ENCODE measurements around the gene CLEC18A. TPM values are rescaled to one million over a fixed set of nuclear protein-coding genes. Genes with fewer than 3 reads are reported as not detected.

Gene CLEC18A
- total RNA-seq, 1 experiment from 2014 or later, result 0.46 TPM

DNA sequence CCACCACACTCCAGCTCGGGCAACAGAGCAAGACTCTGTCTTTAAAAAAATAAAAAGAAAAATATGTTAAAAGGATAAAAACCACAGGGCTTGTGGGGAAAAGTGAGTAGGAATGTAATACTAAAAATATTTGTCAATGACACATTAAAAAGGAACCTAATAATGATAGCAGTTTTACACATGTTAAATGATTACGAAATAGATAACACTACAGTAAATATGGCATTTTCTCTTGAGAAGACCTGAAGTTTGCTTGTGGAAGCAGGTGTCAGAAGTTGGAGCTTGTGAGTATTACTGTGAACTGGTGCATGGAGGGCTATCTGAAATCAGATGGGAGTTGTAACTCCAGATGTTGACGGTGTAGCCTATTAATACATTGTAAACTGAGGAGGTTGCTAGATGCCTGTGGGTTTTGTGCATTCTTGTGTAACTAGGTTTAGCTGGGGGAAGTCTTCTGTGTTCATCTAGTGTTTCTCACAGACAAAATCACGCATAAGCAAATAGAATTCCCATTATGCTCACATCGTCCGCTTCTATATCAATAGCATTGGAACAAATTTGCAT lies 44.2 kb upstream of the CLEC18A start:
- in situ Hi-C loops (cut with HindIII; ENCODE audit: low pct_unique_long_range_greater_than_20kb, low sequenced_read_pairs), result no loop called here
- no peak for TF ChIP-seq SIN3A (IDR thresholded peaks at IDR 0.05; ENCODE audit: borderline replicate concordance, insufficient read depth, low read depth, low read length)
- TF ChIP-seq, protein P1, sequence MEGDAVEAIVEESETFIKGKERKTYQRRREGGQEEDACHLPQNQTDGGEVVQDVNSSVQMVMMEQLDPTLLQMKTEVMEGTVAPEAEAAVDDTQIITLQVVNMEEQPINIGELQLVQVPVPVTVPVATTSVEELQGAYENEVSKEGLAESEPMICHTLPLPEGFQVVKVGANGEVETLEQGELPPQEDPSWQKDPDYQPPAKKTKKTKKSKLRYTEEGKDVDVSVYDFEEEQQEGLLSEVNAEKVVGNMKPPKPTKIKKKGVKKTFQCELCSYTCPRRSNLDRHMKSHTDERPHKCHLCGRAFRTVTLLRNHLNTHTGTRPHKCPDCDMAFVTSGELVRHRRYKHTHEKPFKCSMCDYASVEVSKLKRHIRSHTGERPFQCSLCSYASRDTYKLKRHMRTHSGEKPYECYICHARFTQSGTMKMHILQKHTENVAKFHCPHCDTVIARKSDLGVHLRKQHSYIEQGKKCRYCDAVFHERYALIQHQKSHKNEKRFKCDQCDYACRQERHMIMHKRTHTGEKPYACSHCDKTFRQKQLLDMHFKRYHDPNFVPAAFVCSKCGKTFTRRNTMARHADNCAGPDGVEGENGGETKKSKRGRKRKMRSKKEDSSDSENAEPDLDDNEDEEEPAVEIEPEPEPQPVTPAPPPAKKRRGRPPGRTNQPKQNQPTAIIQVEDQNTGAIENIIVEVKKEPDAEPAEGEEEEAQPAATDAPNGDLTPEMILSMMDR (IDR thresholded peaks at IDR 0.05), result no peak
- no peak for TF ChIP-seq TCF7L2 (IDR thresholded peaks at IDR 0.05; ENCODE audit: low read depth, low read length)
- TF ChIP-seq, protein P2, sequence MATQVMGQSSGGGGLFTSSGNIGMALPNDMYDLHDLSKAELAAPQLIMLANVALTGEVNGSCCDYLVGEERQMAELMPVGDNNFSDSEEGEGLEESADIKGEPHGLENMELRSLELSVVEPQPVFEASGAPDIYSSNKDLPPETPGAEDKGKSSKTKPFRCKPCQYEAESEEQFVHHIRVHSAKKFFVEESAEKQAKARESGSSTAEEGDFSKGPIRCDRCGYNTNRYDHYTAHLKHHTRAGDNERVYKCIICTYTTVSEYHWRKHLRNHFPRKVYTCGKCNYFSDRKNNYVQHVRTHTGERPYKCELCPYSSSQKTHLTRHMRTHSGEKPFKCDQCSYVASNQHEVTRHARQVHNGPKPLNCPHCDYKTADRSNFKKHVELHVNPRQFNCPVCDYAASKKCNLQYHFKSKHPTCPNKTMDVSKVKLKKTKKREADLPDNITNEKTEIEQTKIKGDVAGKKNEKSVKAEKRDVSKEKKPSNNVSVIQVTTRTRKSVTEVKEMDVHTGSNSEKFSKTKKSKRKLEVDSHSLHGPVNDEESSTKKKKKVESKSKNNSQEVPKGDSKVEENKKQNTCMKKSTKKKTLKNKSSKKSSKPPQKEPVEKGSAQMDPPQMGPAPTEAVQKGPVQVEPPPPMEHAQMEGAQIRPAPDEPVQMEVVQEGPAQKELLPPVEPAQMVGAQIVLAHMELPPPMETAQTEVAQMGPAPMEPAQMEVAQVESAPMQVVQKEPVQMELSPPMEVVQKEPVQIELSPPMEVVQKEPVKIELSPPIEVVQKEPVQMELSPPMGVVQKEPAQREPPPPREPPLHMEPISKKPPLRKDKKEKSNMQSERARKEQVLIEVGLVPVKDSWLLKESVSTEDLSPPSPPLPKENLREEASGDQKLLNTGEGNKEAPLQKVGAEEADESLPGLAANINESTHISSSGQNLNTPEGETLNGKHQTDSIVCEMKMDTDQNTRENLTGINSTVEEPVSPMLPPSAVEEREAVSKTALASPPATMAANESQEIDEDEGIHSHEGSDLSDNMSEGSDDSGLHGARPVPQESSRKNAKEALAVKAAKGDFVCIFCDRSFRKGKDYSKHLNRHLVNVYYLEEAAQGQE (IDR thresholded peaks at IDR 0.05; ENCODE audit: insufficient read depth in 1 of 2, low read depth in 2 of 2, low read length in 1 of 2), result no peak
- no peak for TF ChIP-seq POLR2AphosphoS5 (IDR thresholded peaks at IDR 0.05; ENCODE audit: low read depth, low read length)
- Histone ChIP-seq H3K27ac (ENCODE audit: low read length) (no peak overlapping the region), H3K9me3 (ENCODE audit: control insufficient read depth, insufficient read depth, low read depth, low read length) (no peaks in the 10 kb centered on the region), H3K4me3 (ENCODE audit: low read depth in 2 of 2, low read length in 2 of 2) (no peak overlapping the region), H3K36me3 (ENCODE audit: control insufficient read depth, insufficient read depth, low read length) (no peaks in the 10 kb centered on the region), H3K27me3 (ENCODE audit: control insufficient read depth, insufficient read depth, low read length) (no peaks in the 10 kb centered on the region), H3K4me1 (ENCODE audit: control insufficient read depth, insufficient read depth, low read length) (no peaks in the 10 kb centered on the region)
- ATAC-seq (no peak), DNase-seq (ENCODE audit: low read depth, low spot score) (no peak)
- ChIA-PET CTCF (no interaction called here), POLR2A (no interaction called here)
- no TSS peak for BruUV-seq (replicated peaks)
- intact Hi-C loops (cut with micrococcal nuclease; ENCODE audit: unreplicated experiment), result no loop called here

DNA sequence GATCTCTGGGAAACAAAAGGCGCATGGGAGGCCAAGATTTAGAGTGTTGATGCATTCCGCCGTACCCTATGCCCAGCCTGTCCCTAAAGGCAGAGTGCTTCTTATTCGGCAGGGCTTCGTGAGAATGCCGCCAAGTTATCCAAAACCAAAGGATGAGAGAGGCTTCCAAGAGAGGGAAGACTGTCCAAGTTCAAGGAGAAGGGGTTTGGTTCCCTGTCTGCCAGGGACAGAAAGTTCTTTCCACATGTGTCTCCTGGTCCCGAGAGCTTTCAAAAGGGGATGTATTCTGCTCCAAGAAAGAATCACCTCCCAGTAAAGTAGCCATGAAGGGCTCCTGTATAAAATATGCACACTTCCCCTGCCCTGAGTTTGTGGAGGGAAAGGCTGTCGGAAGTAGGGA lies 42.1 kb upstream of the CLEC18A start:
- no peak for ATAC-seq
- in situ Hi-C loops (cut with HindIII; ENCODE audit: low pct_unique_long_range_greater_than_20kb, low sequenced_read_pairs), result no loop called here
- no peak overlapping the region for H3K27ac ChIP-seq (ENCODE audit: low read length)
- DNase-seq (ENCODE audit: low read depth, low spot score), result no peak
- no peaks in the 10 kb centered on the region for H3K27me3 ChIP-seq (ENCODE audit: control insufficient read depth, insufficient read depth, low read length)
- no peaks in the 10 kb centered on the region for H3K9me3 ChIP-seq (ENCODE audit: control insufficient read depth, insufficient read depth, low read depth, low read length)
- no peak overlapping the region for H3K4me3 ChIP-seq (ENCODE audit: low read depth in 2 of 2, low read length in 2 of 2)
- no peaks in the 10 kb centered on the region for H3K36me3 ChIP-seq (ENCODE audit: control insufficient read depth, insufficient read depth, low read length)
- CTCF ChIA-PET, result no interaction called here
- POLR2A ChIA-PET, result no interaction called here
- BruUV-seq (replicated peaks), result no TSS peak
- intact Hi-C loops (cut with micrococcal nuclease; ENCODE audit: unreplicated experiment), result no loop called here
- TF ChIP-seq, protein P2 (IDR thresholded peaks at IDR 0.05; ENCODE audit: insufficient read depth in 1 of 2, low read depth in 2 of 2, low read length in 1 of 2), result no peak
- TF ChIP-seq TCF7L2 (IDR thresholded peaks at IDR 0.05; ENCODE audit: low read depth, low read length) (no peak), POLR2AphosphoS5 (IDR thresholded peaks at IDR 0.05; ENCODE audit: low read depth, low read length) (no peak), SIN3A (IDR thresholded peaks at IDR 0.05; ENCODE audit: borderline replicate concordance, insufficient read depth, low read depth, low read length) (no peak)
- TF ChIP-seq, protein P1 (IDR thresholded peaks at IDR 0.05), result no peak
- H3K4me1 ChIP-seq (ENCODE audit: control insufficient read depth, insufficient read depth, low read length), result no peaks in the 10 kb centered on the region
